CD4-positive, alpha-beta T cell treated with Interleukin-15 for 4 hours (primary cell): ENCODE measurements around the gene CUEDC1.

Experiments used
- DNase-seq: peaks from one replicate; pipeline ENCODE4 v3.0.0-alpha.2; 2020; ENCODE audit warnings: low spot score

The CUEDC1 gene

DNA sequence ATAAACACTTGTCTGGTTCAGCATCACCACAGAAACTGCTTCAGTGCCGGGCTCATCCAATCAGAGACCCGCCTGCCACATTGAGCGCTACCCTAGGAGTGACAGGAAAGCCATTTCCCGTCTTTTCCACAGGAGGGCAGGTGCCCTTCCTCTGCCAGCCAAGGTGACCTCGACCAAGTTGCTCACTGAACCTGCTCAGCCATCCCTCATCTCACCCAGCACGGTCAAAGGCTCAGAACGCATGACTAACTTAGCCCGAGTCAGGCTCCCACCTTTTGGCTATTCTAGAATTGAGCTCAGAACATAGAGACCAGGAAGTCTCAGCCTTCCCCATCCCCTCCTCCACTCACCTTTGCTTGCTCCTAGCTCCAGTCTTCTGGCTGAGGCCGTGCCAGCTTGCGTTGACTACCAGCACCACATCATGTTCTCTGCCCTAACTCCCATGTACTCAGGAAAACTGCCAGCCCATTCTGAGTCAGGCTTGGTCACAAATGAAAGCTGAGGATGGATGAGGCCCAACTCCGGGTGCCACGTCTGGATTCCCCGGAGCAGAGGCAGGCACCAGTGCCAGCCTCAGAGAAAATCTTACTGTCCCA lies 121.0 kb downstream of the CUEDC1 start:
- no peak for DNase-seq

DNA sequence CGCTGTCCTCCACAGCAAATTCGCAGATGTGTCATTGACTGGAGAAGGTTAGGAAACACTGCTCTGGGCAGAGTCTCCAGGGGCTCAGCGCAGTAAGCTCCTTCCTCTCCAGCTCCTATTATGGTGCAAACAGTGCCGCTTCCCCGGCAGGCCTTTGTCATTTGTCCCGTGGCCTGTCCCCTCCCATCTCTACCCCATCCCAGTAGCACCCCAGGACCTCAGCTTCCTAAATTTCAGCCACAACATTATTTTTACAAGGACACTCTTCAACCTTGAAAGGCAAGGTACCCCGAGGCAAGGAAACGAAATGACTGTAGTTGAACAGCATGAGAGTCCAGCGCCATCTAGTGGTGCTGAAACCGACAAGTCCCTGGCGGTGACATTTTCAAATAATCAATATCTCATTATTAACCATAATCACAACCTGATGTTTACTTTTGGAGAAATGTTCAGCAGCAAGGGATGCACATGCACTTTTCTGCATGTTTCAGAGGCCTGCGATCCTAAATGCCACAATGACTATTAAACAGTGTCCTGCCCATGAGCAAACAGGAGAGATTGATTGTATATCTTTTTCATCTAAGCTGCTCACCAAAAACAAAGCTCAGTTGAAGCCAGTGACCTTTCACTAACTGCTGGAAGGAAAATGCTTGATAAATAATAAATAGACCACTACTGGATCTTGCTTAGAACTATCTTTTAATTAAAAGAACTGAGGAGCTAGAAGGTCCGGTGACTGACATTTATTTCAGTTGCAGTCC lies 121.9 kb downstream of the CUEDC1 start:
- peak; percentile 65 for DNase-seq

DNA sequence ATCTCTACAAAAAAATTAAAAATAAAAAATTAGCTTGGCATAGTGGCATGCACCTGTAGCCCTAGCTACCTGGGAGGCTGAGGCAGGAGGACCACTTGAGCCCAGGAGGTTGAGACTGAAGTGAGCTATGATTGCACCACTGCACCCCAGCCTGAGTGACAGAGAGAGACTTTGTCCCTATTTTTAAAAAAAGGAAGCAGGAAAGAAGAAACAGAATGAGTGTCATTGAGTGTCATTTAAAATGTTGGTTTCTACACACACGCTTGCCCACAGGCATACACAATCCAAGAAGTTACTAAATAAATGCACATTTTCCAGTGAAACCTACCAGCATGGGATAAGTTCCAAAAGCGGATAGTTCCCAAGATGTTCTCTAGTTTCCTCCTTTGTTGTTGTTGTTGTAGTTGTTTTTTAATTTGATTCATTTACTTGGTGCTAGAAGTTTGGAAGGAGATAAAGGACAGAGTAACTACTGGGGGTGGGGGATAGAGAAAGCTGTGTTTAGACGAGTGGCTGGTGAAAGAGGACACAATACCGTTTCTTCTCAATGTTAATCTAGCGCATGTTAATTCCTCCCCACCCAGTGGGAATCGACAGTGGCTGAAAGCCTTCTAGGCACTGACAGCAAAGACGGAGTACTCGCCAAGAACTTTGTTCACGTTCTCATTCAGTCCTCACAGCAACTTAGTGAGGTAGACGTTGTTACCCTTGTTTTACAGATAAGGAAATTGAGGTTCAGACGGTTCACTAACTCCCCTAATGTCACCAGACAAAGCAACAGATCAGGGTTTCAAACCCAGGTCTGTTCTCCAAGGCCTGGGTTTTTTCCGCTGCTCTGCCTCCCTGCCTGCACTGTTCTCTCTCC lies 122.7 kb downstream of the CUEDC1 start:
- no peak for DNase-seq

DNA sequence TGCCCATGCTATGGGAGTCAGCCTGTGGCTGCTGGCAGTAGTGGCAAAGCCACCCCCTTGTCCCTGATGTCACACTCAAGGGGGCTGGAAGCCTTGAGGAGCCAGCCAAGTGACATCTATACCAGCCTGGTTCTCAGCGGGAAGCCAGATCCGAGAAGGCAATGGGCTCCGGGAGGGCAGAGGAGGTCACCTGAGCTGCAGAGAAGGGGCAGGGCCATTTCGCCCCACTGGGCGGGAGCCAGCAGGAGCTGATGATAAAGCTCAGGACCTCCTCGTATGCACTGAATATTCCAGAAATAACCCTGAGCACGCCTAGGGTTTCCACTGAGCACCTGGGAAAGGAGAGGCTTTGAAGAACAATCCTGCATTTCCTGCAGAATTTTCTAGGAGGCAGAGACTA lies 124.3 kb downstream of the CUEDC1 start:
- no peak for DNase-seq

DNA sequence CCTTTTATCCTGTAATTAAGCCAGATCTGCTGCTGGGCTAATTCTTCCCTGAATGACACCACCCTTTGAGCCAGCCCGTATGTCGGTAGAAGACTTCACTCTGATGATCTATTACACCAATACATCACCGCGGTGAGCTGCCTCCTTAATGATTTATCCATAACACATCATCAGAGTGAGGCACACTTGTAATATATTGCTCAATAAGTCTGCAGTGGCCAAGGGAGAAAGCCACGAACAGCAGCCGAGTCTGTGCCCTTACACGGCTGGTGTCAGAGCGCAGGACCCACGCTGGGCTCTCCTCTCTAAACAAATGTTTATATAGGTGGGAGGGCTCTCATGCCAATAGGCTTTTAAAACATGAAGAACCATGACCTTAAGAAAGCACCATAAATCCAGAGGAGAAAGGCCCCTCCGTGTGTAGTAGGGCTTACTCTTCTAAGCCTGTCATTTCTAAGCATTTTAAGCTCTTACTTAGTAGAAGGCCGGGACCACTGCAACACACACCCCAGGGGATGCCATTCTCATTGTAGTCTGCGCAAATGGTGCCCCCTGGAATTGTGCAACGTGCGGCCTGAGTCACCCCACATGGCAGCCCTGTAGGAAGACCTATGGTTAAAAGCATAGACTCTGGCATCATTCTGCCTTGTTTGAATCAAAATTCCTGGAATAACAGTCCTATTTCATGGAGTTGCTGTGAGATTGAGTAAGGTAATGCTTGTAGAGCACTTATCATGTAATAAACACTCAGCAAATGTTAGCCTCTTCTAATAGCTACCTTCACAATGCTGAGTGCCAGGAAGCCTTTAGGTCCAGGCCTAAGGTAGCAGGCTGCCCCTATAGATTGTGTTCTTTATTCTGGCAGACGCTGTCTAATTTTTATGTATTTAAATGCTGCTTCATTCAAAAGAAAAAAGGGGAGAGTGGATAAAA lies 131.5 kb downstream of the CUEDC1 start:
- DNase-seq, result no peak

DNA sequence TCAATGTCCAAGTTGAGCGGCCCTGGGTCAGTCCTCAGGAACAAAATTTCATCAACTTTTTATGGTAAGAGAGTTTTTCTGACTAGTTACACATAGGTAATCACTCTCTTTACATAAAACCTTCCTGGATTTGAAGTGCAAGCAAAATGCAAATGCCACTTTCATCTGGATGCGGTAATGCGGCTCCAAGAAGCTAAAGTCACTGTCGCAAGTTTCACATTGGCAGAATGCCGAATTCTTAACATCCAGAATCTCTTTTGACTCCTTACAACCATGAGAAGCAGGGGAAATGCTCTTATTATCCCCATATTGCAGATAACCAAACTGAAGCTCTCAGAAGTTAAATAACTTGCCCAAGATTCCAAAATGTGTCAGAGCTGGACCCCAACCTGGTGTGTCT lies 135.3 kb downstream of the CUEDC1 start:
- DNase-seq, result no peak

DNA sequence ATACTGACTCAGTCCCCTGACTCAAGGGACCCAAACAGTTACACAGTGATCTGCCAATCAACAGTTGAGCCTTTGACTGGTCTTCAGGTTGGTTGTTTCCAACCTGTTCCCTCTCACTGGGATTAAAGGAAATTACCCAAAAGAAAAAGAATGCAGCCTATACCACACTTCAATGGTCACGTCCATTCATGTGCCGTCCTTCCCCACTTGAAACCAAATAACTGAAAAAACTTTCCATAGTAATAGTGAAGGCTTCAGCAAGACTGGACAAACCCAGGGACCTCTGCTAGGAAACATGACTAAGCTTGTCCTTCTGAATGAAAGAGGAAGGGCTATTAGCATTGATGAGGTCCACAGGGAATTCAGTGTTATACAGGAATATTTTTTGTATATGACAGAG lies 135.9 kb downstream of the CUEDC1 start:
- DNase-seq, result no peak

DNA sequence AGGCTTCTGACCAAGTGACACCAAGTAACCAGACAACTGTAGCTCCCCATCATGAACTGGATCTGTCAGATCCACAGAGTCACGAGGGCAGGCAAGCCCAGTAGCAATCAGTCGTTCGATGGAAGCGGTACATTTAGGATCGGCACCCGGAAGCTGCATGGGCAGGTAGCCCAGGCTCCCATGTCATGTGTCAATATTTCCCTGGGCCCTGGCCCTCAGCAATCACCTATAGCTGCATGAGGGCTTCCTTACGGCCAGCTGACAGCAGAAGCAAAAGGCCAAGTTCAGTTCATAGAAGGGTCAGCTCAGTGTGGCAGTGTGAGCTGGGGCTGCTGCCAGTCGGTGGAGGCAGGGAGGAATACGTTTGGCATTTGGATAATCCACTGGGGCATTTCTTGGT lies 137.1 kb downstream of the CUEDC1 start:
- DNase-seq, result no peak

DNA sequence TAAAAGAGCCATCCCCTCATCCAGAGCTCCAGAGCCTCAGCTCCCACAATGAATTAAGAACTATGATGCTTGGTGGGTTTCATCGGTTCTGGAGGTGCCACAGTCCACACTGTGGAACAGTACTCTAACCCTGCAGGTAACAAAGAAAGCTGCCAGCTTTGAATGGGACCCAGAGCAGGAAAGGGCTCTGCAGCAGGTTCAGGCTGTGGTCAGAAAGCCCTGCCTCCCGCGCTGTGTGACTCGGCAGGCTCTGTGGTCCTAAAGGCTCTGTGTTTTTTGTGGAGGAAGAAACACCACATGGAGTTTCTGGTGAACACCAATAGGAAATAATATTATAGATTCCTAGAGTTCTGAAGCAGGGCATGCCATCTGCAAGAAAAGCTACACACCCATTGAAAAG lies 137.9 kb downstream of the CUEDC1 start:
- DNase-seq, result no peak

DNA sequence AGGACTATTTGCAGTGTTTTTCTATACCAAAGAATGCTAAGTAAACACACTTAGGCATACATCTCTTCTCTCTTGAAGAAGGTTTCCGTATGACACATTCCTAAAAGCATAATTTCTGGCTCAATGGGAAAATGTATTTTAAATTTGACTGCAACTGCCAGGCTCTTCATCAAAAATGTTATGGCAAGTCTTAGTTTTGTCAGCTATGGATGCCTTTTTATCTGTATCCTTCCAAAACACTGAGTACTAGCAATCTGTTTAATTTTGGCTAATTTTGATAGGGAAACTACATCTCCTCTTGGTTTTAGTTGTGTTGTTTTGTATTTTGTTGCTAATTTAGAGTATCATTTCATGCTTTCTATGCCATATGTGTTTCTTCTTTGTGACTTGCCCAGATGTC lies 140.8 kb downstream of the CUEDC1 start:
- no peak for DNase-seq

DNA sequence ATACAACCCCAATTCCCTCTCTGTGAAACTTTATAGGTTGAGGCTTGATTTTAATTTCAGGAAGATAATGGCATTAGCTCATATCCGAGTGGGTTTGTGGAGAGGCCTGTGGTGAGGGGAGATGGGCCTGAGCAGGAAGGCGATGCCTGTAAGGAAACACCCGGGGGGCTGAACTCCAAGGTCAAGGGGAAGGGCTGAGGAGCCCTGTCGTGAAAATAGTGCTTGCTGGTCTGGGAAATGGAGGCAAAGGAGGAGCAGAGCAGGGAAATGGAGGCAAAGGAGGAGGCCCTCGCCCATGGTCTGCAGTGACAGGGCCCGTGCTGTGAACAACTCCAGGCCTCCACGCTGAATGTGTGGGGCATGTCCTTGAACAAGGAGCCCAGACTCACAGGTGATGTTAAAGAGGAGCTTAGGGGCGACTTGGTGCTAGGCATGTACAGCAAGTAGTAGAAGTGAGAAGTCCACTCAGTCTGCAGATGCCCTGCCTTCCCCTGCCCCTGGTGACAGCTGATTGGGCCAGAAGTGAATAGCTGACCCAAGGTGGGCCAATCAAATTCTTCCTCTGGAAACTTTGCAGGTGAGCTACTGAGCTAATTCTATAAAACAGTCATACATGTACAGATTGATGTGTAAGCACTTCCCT lies 143.5 kb downstream of the CUEDC1 start:
- no peak for DNase-seq
